Activated CD8-positive, alpha-beta T cell treated with anti-CD3 and anti-CD28 coated beads for 36 hours (primary cell): ENCODE data around the gene BPTF. TPM values are rescaled to one million over a fixed set of nuclear protein-coding genes. Genes with fewer than 3 reads are reported as not detected.
"Not testable (repeated sequence)": the region's sequence is repeated elsewhere in the genome, so short reads cannot be mapped to it uniquely, and the experiment has no call there.

Experiments used
- ATAC-seq: fragments of 200-7000 bp; cut with Tn5 transposase; one replicate; pipeline ENCODE4 v1.10.0; 2021; ENCODE audit warnings: mild to moderate bottlenecking, moderate library complexity
- CTCF ChIA-PET: fragments of 350-600 bp; sonication (Branson Sonifier 250); formaldehyde crosslinking; loops from one replicate; lab custom pipeline; 2021; ENCODE audit warnings: antibody characterized with exemption; lab: Charles Lee
- POLR2A ChIA-PET: fragments of 350-600 bp; sonication (Branson Sonifier 250); formaldehyde crosslinking; loops from one replicate; lab custom pipeline; 2021; ENCODE audit warnings: antibody characterized with exemption; lab: Charles Lee
- DNase-seq: peaks from one replicate; pipeline ENCODE4 v3.0.0-alpha.2; 2020
- H3K27ac Mint-ChIP-seq: one replicate; pipeline ENCODE4 v1.8.0; 2021; ENCODE audit warnings: mild to moderate bottlenecking, mixed read lengths
- H3K27me3 Mint-ChIP-seq: one replicate; pipeline ENCODE4 v1.8.0; 2021; ENCODE audit warnings: mixed read lengths
- H3K36me3 Mint-ChIP-seq: one replicate; pipeline ENCODE4 v1.8.0; 2021; ENCODE audit warnings: low read depth, mixed read lengths
- H3K4me1 Mint-ChIP-seq: one replicate; pipeline ENCODE4 v1.8.0; 2021; ENCODE audit warnings: low read depth, mixed read lengths
- H3K4me3 Mint-ChIP-seq: one replicate; pipeline ENCODE4 v1.8.0; 2021; ENCODE audit warnings: mild to moderate bottlenecking, moderate library complexity, mixed read lengths
- H3K9me3 Mint-ChIP-seq: one replicate; pipeline ENCODE4 v1.8.0; 2021; ENCODE audit warnings: mixed read lengths
- CTCF ChIP-seq: fragments of 200-600 bp; IDR thresholded peaks from one replicate; pipeline ENCODE4 v1.8.0; 2022; ENCODE audit warnings: antibody characterized with exemption, mild to moderate bottlenecking
- intact Hi-C: fragments of 100-400 bp; cut with micrococcal nuclease; formaldehyde crosslinking; loops from one replicate; pipeline ENCODE4 v1.10.0; 2022
- total RNA-seq, 2 experiments: library from RNA; stranded (reverse); gene quantifications; one replicate each; pipeline ENCODE4 v1.2.3, GENCODE V29; 2021

The BPTF gene
- total RNA-seq, 2 experiments from 2014 or later, result 80.1 to 84.4 TPM

- CTCF ChIA-PET, result no interaction called here
Observed at GRCh38 chr17:67785122-67785477, 40.2 kb upstream of the BPTF start.

GRCh38 chr17:67785504-67785903, 39.8 kb upstream of the BPTF start:
- CTCF ChIA-PET, result no interaction called here

More at GRCh38 chr17:67785122-67785477, 40.2 kb upstream of the BPTF start:
- POLR2A ChIA-PET, result no interaction called here
- no peak overlapping the region for H3K27ac Mint-ChIP-seq
- H3K4me1 Mint-ChIP-seq, result no peaks in the 10 kb centered on the region
- no peak for ATAC-seq
- DNase-seq, result no peak
- H3K9me3 Mint-ChIP-seq, result no peaks in the 10 kb centered on the region
- H3K4me3 Mint-ChIP-seq, result no peak overlapping the region
- intact Hi-C loops, result no loop called here
- no peaks in the 10 kb centered on the region for H3K36me3 Mint-ChIP-seq
- no peak for TF ChIP-seq CTCF
- H3K27me3 Mint-ChIP-seq, result no peaks in the 10 kb centered on the region

GRCh38 chr17:67800495-67800928, 24.8 kb upstream of the BPTF start:
- intact Hi-C loops, result no loop called here
- Mint-ChIP-seq H3K4me1 (no peaks in the 10 kb centered on the region), H3K27ac (no peak overlapping the region), H3K27me3 (peaks cover 1% of the 10 kb centered on the region), H3K4me3 (no peak overlapping the region), H3K9me3 (no peaks in the 10 kb centered on the region), H3K36me3 (no peaks in the 10 kb centered on the region)
- ATAC-seq, result peak; percentile 92
- peak; percentile 56 for TF ChIP-seq CTCF
- ChIA-PET CTCF (interaction anchor here (0.6 to 1.6 kb wide), 9 partner anchors 11 to 163 kb away, joined by 3 to 6 read pairs (median 3); no protein-coding TSS in a partner anchor), POLR2A (no interaction called here)
- DNase-seq, result peak; percentile 77

More at GRCh38 chr17:67785504-67785903, 39.8 kb upstream of the BPTF start:
- no peak for DNase-seq
- H3K36me3 Mint-ChIP-seq, result no peaks in the 10 kb centered on the region
- no peak for ATAC-seq
- no peaks in the 10 kb centered on the region for H3K9me3 Mint-ChIP-seq
- H3K27me3 Mint-ChIP-seq, result no peaks in the 10 kb centered on the region
- POLR2A ChIA-PET, result no interaction called here
- H3K27ac Mint-ChIP-seq, result no peak overlapping the region
- intact Hi-C loops, result no loop called here
- no peak for TF ChIP-seq CTCF
- no peak overlapping the region for H3K4me3 Mint-ChIP-seq
- no peaks in the 10 kb centered on the region for H3K4me1 Mint-ChIP-seq

- no peak for ATAC-seq
- Mint-ChIP-seq H3K27me3 (peaks cover 1% of the 10 kb centered on the region), H3K27ac (no peak overlapping the region), H3K4me3 (no peak overlapping the region), H3K9me3 (no peaks in the 10 kb centered on the region), H3K36me3 (no peaks in the 10 kb centered on the region), H3K4me1 (no peaks in the 10 kb centered on the region)
- intact Hi-C loops, result no loop called here
- ChIA-PET POLR2A (interaction anchor here (1.2 kb wide), 1 partner anchor 21 kb away, joined by 3 read pairs; no protein-coding TSS in a partner anchor), CTCF (interaction anchor here (1.1 to 1.2 kb wide), 2 partner anchors 22 to 89 kb away, joined by 5 to 6 read pairs; no protein-coding TSS in a partner anchor)
- no peak for DNase-seq
- TF ChIP-seq CTCF, result no peak
Observed at GRCh38 chr17:67801626-67802175, 23.6 kb upstream of the BPTF start.

GRCh38 chr17:67810464-67810863, 14.8 kb upstream of the BPTF start:
- DNase-seq (no peak), ATAC-seq (no peak)
- Mint-ChIP-seq H3K4me1 (no peaks in the 10 kb centered on the region), H3K4me3 (no peak overlapping the region), H3K27ac (no peak overlapping the region), H3K36me3 (no peaks in the 10 kb centered on the region), H3K27me3 (peaks cover 7% of the 10 kb centered on the region), H3K9me3 (no peaks in the 10 kb centered on the region)
- intact Hi-C loops, result no loop called here
- TF ChIP-seq CTCF, result no peak
- POLR2A ChIA-PET, result no interaction called here
- CTCF ChIA-PET, result interaction anchor here (1.1 kb wide), 1 partner anchor 15 kb away, joined by 3 read pairs; the partner anchor contains the start of gene BPTF

GRCh38 chr17:67812380-67812779, 12.9 kb upstream of the BPTF start:
- H3K9me3 Mint-ChIP-seq, H3K27ac Mint-ChIP-seq, POLR2A ChIA-PET, H3K4me3 Mint-ChIP-seq, intact Hi-C loops, ATAC-seq, DNase-seq, H3K4me1 Mint-ChIP-seq, H3K36me3 Mint-ChIP-seq: not testable (repeated sequence)
- CTCF ChIA-PET, result interaction anchor here (0.9 kb wide), 1 partner anchor 12 kb away, joined by 3 read pairs; no protein-coding TSS in a partner anchor
- peaks cover 10% of the 10 kb centered on the region for H3K27me3 Mint-ChIP-seq
